Gastrocnemius medialis (tissue), 4 donors: ENCODE results near the gene SAMD5.

Experiments
- POLR2A ChIP-seq, 2 donors: fragments of 450-650 bp; IDR thresholded peaks; one replicate each; pipeline ENCODE4 v1.6.1; 2017; ENCODE audit warnings: antibody characterized with exemption in 2 of 2, mild to moderate bottlenecking in 2 of 2, moderate library complexity in 2 of 2
- TF ChIP-seq, protein P1 (sequence below), 5 experiments: fragments of 450-650 bp in 3 of 5; fragments of 200-600 bp in 2 of 5; sonication (generic) in 2 of 5; IDR thresholded peaks in 4 of 5; conservative IDR thresholded peaks in 1 of 5; 1 replicate in 4 of 5; 2 replicates in 1 of 5; pipeline ENCODE4 v1.5.1; 2016 to 2019; ENCODE audit warnings: antibody characterized with exemption in 5 of 5, mild to moderate bottlenecking in 3 of 5, moderate library complexity in 3 of 5

DNA sequence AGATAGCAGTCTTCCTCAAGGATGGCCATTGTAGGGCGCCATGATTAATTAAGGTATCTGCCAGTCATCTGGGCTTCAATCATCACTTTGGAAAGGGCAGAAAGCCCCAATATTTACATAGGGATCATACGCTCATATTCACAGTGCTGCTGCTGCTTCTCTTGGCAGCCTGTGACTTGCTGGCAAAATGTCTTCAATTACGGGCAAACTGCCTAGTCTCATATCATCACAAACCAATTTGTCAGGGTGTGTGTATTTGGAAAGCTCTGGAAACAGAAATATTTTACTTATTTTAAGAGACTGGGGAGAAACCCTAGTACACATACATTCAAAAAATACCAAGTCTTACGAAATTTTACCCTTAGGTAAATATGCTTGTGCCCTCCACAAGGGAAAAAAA is 77.6 kb downstream of the SAMD5 start:
- TF ChIP-seq, protein P1, sequence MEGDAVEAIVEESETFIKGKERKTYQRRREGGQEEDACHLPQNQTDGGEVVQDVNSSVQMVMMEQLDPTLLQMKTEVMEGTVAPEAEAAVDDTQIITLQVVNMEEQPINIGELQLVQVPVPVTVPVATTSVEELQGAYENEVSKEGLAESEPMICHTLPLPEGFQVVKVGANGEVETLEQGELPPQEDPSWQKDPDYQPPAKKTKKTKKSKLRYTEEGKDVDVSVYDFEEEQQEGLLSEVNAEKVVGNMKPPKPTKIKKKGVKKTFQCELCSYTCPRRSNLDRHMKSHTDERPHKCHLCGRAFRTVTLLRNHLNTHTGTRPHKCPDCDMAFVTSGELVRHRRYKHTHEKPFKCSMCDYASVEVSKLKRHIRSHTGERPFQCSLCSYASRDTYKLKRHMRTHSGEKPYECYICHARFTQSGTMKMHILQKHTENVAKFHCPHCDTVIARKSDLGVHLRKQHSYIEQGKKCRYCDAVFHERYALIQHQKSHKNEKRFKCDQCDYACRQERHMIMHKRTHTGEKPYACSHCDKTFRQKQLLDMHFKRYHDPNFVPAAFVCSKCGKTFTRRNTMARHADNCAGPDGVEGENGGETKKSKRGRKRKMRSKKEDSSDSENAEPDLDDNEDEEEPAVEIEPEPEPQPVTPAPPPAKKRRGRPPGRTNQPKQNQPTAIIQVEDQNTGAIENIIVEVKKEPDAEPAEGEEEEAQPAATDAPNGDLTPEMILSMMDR (IDR thresholded peaks at IDR 0.05 in 4 of 5, conservative IDR thresholded peaks at IDR 0.05 in 1 of 5), result no peak
- TF ChIP-seq POLR2A (IDR thresholded peaks at IDR 0.05), result no peak
